Dermis lymphatic vessel endothelial cell (primary cell): ENCODE results near the gene DCAF6. TPM values are rescaled to one million over a fixed set of nuclear protein-coding genes. Genes with fewer than 3 reads are reported as not detected.

Source experiments
- total RNA-seq: library from RNA; depleted of rRNA; stranded (reverse); fragments of >200 nt; gene quantifications from 2 replicates; pipeline ENCODE4 v1.2.1, GENCODE V29; 2014

The DCAF6 gene, protein sequence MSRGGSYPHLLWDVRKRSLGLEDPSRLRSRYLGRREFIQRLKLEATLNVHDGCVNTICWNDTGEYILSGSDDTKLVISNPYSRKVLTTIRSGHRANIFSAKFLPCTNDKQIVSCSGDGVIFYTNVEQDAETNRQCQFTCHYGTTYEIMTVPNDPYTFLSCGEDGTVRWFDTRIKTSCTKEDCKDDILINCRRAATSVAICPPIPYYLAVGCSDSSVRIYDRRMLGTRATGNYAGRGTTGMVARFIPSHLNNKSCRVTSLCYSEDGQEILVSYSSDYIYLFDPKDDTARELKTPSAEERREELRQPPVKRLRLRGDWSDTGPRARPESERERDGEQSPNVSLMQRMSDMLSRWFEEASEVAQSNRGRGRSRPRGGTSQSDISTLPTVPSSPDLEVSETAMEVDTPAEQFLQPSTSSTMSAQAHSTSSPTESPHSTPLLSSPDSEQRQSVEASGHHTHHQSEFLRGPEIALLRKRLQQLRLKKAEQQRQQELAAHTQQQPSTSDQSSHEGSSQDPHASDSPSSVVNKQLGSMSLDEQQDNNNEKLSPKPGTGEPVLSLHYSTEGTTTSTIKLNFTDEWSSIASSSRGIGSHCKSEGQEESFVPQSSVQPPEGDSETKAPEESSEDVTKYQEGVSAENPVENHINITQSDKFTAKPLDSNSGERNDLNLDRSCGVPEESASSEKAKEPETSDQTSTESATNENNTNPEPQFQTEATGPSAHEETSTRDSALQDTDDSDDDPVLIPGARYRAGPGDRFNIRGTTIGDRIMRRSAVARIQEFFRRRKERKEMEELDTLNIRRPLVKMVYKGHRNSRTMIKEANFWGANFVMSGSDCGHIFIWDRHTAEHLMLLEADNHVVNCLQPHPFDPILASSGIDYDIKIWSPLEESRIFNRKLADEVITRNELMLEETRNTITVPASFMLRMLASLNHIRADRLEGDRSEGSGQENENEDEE
- total RNA-seq: 48.2 and 50.7 TPM in 2 replicates

DNA sequence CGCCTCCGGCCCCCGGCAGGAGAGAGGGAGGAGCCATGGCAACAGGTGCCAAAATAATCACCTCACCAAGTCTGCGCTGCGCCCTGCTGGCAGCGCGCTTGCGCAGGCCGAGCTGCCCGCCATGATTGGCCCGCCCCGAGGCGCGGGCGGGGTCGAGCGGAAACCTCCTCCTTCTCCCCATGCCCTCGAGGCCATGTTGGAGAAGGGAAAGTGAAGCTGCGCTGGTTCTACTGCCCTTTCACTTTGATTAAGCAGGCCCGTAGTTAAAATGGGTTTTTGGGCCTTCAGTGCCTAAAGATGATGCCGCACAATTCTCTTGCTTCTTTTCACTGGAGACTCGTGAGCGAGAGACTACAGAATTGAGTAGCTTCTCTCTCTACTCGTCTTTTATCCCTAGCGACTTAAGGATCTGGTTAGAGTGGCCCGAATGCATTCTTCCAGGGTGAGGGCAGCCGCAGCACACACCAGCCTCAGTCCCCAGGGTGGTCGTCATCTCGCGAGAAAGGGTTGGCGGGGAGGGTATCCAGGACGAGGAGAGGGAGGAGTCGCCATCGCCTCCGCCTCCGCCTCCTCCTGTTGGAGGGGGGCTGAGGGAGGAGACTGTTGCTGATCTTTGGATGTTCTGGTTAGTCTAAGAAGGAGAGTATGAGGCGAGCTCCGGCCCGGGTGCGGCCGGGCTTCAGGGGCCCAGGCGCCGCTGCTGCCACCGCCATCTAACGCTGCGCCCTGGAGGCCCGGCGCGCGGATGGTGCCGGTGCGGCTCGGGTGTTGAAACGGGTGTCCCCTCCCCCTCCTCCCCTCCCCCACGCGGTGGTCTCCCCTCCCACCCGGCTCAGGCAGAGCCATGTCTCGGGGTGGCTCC, at the start of gene DCAF6:
TSS of gene DCAF6 (plus strand) at position 616 of the 862 bp plus-strand sequence. CDS start at position 845, 229 bp downstream.

DNA sequence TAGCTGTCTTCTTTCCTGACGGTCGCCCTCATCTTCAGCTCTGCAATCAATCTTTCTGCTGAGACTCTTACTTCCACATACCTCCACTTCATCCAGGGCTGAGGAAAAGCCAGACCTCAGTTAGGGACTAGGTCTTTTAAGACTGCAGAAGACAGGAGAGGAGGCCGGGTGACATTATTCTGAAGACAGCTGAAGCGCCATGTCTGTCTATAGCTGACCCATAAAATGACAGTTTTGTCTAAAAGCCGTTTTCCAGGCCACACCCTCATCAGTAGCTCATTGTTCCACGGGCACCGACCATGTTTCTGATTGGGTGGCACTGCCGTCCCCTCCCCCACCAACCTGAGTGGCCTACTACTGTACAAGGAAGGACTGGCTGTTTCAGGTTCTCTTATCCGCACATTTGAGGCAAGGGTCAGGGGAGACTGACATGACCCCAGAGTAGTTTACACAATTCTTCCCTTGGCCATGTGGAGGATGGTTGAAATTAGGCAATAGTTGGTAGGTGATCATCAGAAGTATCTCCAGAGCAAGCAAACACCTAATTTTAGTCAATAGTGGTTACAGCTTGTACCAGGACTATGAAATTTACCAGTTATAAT, 22.5 kb upstream of the DCAF6 start, which contains the start of gene ADCY10:
TSS of gene ADCY10 (minus strand) at position 240 of the 602 bp plus-strand sequence. CDS start 8,994 bp downstream, outside the sequence.

DNA sequence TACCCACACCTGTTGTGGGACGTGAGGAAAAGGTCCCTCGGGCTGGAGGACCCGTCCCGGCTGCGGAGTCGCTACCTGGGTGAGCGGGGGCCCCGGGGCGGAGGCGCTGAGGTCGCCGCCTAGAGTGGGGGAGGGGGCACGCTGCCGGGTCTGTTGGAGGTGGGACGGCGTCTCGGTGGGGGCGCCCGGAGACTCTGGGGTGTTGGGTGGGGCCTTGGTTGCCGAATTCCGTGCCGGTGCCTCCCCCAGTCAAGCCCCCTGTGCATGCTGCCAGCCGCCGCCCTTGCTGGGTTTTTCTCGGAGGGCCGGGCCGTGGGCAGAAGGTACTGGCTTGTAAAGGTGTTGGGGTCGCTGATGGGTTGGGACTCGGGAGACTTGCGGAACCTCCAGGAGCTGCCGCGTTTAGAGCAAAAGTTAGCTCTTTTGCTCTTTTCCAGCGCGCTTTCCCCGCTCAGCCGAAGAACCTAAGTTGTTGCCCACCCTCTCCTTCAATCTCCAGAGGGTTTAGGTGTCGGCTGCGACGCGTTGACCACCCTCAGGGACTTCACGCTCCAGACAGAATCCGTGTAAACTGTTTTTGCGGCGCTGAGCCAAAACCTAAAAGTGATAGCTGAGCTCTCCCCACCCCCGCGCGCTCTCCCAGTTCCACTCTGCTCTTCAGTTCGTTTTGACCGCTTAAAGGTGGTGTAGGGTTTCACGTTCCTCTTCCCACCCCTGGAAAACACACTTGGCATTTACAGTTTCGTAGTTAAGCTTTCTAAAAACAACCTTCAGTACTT, 636 bp downstream of the DCAF6 start, which contains the start of gene MPC2:
TSS of gene MPC2 (minus strand) at position 143 of the 779 bp plus-strand sequence. CDS start 1,231 bp downstream, outside the sequence.

Other genes with a start within 250 kb of the DCAF6 start
- gene MPZL1, start 214.7 kb upstream of the DCAF6 start, total RNA-seq: 95.8 and 138 TPM in 2 replicates
- 0.11 TPM in 1 of 2 replicates, not detected in the other for gene ADCY10, start 22.5 kb upstream of the DCAF6 start, total RNA-seq
- 18.9 and 20.7 TPM in 2 replicates for gene MPC2, start 389 bp downstream of the DCAF6 start, total RNA-seq
- 12.4 and 19.4 TPM in 2 replicates for gene GPR161, start 200.2 kb downstream of the DCAF6 start, total RNA-seq
- 30.8 and 33.9 TPM in 2 replicates for gene TIPRL, start 242.3 kb downstream of the DCAF6 start, total RNA-seq